Neutrophil (primary cell): ENCODE data around the gene COL7A1.
"Not testable (repeated sequence)": the region's sequence is repeated elsewhere in the genome, so short reads cannot be mapped to it uniquely, and the experiment has no call there.

ENCODE experiments used
- H3K27ac ChIP-seq: fragments of 200-600 bp; sonication (generic); 2 replicates; pipeline ENCODE4 v1.5.1; 2016; ENCODE audit warnings: mild to moderate bottlenecking, moderate library complexity
- H3K27me3 ChIP-seq: fragments of 200-600 bp; sonication (generic); 2 replicates; pipeline ENCODE4 v1.6.0; 2016; ENCODE audit warnings: mild to moderate bottlenecking
- H3K36me3 ChIP-seq: fragments of 200-600 bp; sonication (generic); 2 replicates; pipeline ENCODE4 v1.5.1; 2017
- H3K4me1 ChIP-seq, 2 experiments: fragments of 200-600 bp in 1 of 2; sonication (generic) in 1 of 2; 1 replicate in 1 of 2; 2 replicates in 1 of 2; pipeline versions ENCODE4 v1.5.1 to v1.6.1; 2013 to 2016; ENCODE audit warnings: low read depth in 1 of 2, low read length in 1 of 2, mild to moderate bottlenecking in 1 of 2, moderate library complexity in 1 of 2; ENCODE audit not compliant: control insufficient read depth in 1 of 2, insufficient read depth in 1 of 2
- H3K4me3 ChIP-seq, 2 experiments: fragments of 200-600 bp in 1 of 2; sonication (generic) in 1 of 2; 1 replicate in 1 of 2; 2 replicates in 1 of 2; pipeline ENCODE4 v1.5.1; 2013 to 2016; ENCODE audit warnings: low read depth in 1 of 2, low read length in 1 of 2, mild to moderate bottlenecking in 1 of 2, moderate library complexity in 1 of 2
- H3K9me3 ChIP-seq: fragments of 200-600 bp; sonication (generic); 2 replicates; pipeline ENCODE4 v1.5.1; 2016
- TF ChIP-seq, protein P1 (sequence below): fragments of 200-600 bp; sonication (generic); IDR thresholded peaks from 2 replicates; pipeline ENCODE4 v1.5.1; 2016; ENCODE audit warnings: antibody characterized with exemption

Gene COL7A1

GRCh38 chr3:48535578-48535977, 59.6 kb downstream of the COL7A1 start:
- Histone ChIP-seq H3K4me3 (no peak overlapping the region), H3K36me3 (peaks cover 72% of the 10 kb centered on the region), H3K9me3 (no peaks in the 10 kb centered on the region), H3K4me1 (peaks cover 44% of the 10 kb centered on the region in 2 experiments), H3K27me3 (no peaks in the 10 kb centered on the region), H3K27ac (peak overlapping the region; percentile 82)
- TF ChIP-seq, protein P1, sequence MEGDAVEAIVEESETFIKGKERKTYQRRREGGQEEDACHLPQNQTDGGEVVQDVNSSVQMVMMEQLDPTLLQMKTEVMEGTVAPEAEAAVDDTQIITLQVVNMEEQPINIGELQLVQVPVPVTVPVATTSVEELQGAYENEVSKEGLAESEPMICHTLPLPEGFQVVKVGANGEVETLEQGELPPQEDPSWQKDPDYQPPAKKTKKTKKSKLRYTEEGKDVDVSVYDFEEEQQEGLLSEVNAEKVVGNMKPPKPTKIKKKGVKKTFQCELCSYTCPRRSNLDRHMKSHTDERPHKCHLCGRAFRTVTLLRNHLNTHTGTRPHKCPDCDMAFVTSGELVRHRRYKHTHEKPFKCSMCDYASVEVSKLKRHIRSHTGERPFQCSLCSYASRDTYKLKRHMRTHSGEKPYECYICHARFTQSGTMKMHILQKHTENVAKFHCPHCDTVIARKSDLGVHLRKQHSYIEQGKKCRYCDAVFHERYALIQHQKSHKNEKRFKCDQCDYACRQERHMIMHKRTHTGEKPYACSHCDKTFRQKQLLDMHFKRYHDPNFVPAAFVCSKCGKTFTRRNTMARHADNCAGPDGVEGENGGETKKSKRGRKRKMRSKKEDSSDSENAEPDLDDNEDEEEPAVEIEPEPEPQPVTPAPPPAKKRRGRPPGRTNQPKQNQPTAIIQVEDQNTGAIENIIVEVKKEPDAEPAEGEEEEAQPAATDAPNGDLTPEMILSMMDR: no peak

DNA sequence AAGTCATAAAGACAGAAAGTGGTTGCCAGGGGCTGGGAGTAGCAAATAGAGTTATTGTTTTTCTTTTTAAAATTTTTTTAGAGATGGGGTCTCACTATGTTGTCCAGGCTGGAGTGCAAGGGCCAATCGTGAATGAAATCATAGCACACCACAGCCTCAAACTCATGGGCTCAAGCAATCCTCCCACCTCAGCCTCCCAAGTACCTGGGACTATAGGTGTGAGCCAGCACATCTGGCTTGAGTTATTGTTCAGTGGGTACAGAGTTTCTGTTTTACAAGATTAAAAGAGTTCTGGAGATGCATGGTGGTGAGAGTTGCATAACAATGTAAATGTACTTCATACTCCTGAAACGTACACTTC, 62.2 kb downstream of the COL7A1 start:
- H3K9me3 ChIP-seq: no peaks in the 10 kb centered on the region
- H3K4me1 ChIP-seq: peaks cover 70% of the 10 kb centered on the region in 2 experiments
- peak overlapping the region; percentile 3 to 42 for H3K4me3 ChIP-seq
- peaks cover 60% of the 10 kb centered on the region for H3K36me3 ChIP-seq
- H3K27me3 ChIP-seq: no peaks in the 10 kb centered on the region
- TF ChIP-seq, protein P1: no peak
- peak overlapping the region; percentile 82 for H3K27ac ChIP-seq

DNA sequence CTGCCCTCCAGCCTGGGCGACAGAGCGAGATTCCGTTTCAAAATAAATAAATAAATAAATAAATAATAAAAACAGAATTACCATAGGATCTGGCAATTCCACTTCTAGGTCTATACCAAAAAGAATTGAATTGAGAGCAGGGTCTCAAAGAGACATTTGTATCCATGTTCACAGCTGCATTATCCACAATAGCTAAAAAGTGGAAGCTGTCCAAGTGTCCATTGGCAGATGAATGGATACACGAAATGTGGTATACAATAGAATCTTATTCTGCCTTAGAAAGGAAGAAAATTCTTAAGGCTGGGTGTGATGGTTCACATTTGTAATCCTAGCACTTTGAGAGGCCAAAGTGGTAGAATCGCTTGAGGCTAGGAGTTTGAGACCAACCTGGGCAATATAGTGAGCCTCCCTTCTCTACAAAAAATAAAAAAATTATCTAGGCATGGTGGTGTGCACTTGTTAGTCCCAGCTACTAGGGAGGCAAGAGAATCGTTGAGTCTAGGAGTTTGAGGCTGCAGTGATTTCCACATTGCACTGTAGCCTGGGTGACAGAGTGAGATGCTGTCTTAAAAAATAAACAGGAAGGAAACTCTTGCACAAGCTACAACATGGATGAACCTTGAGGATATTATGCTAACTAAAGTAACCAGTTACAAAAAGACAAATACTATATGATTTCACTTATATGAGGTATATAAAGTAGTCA, 62.7 kb downstream of the COL7A1 start:
- Histone ChIP-seq H3K9me3 (no peaks in the 10 kb centered on the region), H3K27ac (peak overlapping the region; percentile 82), H3K27me3 (no peaks in the 10 kb centered on the region), H3K4me3 (peak overlapping the region; percentile 3 to 42), H3K4me1 (peaks cover 75 to 76% of the 10 kb centered on the region in 2 experiments), H3K36me3 (peaks cover 58% of the 10 kb centered on the region)
- TF ChIP-seq, protein P1: no peak

GRCh38 chr3:48530701-48531100, 64.4 kb downstream of the COL7A1 start:
- Histone ChIP-seq H3K4me1 (peaks cover 82 to 83% of the 10 kb centered on the region in 2 experiments), H3K27ac (peak overlapping the region; percentile 84), H3K36me3 (peaks cover 47% of the 10 kb centered on the region)
- not testable (repeated sequence) for H3K9me3 ChIP-seq, H3K4me3 ChIP-seq, H3K27me3 ChIP-seq

- TF ChIP-seq, protein P1: no peak
- Histone ChIP-seq H3K27me3 (no peaks in the 10 kb centered on the region), H3K4me1 (peaks cover 69 to 70% of the 10 kb centered on the region in 2 experiments), H3K4me3 (peak overlapping the region; percentile 42 to 46), H3K27ac (peak overlapping the region; percentile 84), H3K9me3 (no peaks in the 10 kb centered on the region), H3K36me3 (peaks cover 49% of the 10 kb centered on the region)
These were observed 66.4 kb downstream of the COL7A1 start for GRCh38 chr3:48528754-48529153.

DNA sequence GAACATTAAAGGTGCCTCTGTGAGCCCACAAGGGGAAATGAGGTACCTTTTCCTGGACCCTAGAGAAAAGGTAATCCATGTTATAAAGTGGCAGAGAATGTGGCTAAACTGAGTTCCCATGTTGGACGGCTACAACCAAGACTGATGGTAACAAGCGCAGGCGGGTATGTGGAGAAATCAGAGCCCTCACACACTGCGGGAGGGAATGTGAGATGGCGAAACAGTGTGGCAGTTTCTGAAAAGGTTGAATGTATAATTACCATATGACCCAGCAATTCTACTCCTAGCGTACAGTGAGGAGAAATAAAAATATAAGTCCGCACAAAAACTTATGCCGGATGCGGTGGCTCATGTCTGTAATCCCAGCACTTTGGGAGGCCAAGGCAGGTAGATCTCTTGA, 67.1 kb downstream of the COL7A1 start:
- TF ChIP-seq, protein P1: no peak
- no peaks in the 10 kb centered on the region for H3K9me3 ChIP-seq
- peak overlapping the region; percentile 84 for H3K27ac ChIP-seq
- H3K4me1 ChIP-seq: peaks cover 62% of the 10 kb centered on the region in 2 experiments
- peaks cover 52% of the 10 kb centered on the region for H3K36me3 ChIP-seq
- H3K27me3 ChIP-seq: no peaks in the 10 kb centered on the region
- peak overlapping the region; percentile 42 to 46 for H3K4me3 ChIP-seq
